Upper lobe of left lung (tissue), 6 donors: ENCODE measurements around the gene CMTM7. TPM values are rescaled to one million over a fixed set of nuclear protein-coding genes. Genes with fewer than 3 reads are reported as not detected.

Source experiments
- ATAC-seq, 2 donors: fragments of 200-7000 bp; cut with Tn5 transposase; one replicate each; pipeline ENCODE4 v1.9.1; 2022; ENCODE audit warnings: mild to moderate bottlenecking in 2 of 2, moderate library complexity in 2 of 2; ENCODE audit not compliant: low FRiP score in 2 of 2
- DNase-seq, 2 donors: peaks; one replicate each; pipeline ENCODE4 v3.0.0-alpha.2; 2019 to 2020
- H3K27ac ChIP-seq, 4 donors: fragments of 200-600 bp; sonication (generic); one replicate each; pipeline ENCODE4 v1.5.1; 2016 to 2019
- H3K27me3 ChIP-seq, 4 donors: fragments of 200-600 bp; sonication (generic); one replicate each; pipeline ENCODE4 v1.5.1; 2017 to 2019
- H3K36me3 ChIP-seq, 4 donors: fragments of 200-600 bp; sonication (generic); one replicate each; pipeline ENCODE4 v1.5.1; 2016 to 2019
- H3K4me1 ChIP-seq, 4 donors: fragments of 200-600 bp; sonication (generic); one replicate each; pipeline ENCODE4 v1.5.1; 2018 to 2019
- H3K4me3 ChIP-seq, 4 donors: fragments of 200-600 bp; sonication (generic); one replicate each; pipeline ENCODE4 v1.5.1; 2017 to 2019; ENCODE audit warnings: mild to moderate bottlenecking in 2 of 4, moderate library complexity in 1 of 4
- H3K9me3 ChIP-seq, 4 donors: fragments of 200-600 bp; sonication (generic); one replicate each; pipeline ENCODE4 v1.5.1; 2018 to 2019
- CTCF ChIP-seq, 6 experiments: fragments of 450-650 bp in 4 of 6; fragments of 200-600 bp in 2 of 6; sonication (generic) in 2 of 6; IDR thresholded peaks; one replicate each; pipeline ENCODE4 v1.5.1; 2016 to 2019; ENCODE audit warnings: antibody characterized with exemption in 6 of 6
- EP300 ChIP-seq, 4 donors: sonication (generic); formaldehyde crosslinking; IDR thresholded peaks; one replicate each; pipeline ENCODE4 v1.5.1; 2017; ENCODE audit warnings: antibody characterized with exemption in 4 of 4, control low read depth in 2 of 4
- POLR2A ChIP-seq, 4 donors: fragments of 450-650 bp; IDR thresholded peaks; one replicate each; pipeline ENCODE4 v1.5.1; 2016 to 2017; ENCODE audit warnings: antibody characterized with exemption in 4 of 4, mild to moderate bottlenecking in 2 of 4
- POLR2AphosphoS5 ChIP-seq, 2 donors: sonication (generic); formaldehyde crosslinking; IDR thresholded peaks; one replicate each; pipeline ENCODE4 v1.5.1; 2017; ENCODE audit warnings: antibody characterized with exemption in 2 of 2
- WGBS, 2 donors: methylation state at CpG; one replicate each; pipeline ENCODE4 v1.1.5; 2017 to 2018; 5-methylcytosine and 5-hydroxymethylcytosine counted together
- total RNA-seq, 6 donors: library from RNA; depleted of rRNA in 4 of 6; stranded (reverse); fragments of >200 nt in 4 of 6; gene quantifications; one replicate each; pipeline versions ENCODE4 v1.1.0 to v1.2.1, GENCODE V29; 2016 to 2021
- donor health status: DM: no; HTN: no; CAD: no; lungs with moderate emphysema.
- donor health status: DM: no; HTN: yes; CAD: no; lungs with severe emphysema.

Gene CMTM7
- total RNA-seq, 6 donors from 2014 or later: 39.4 to 103 (median 49.7) TPM

GRCh38 chr3:32401126-32401525 lies 9.5 kb downstream of the CMTM7 start:
- peak overlapping the region in 3 of 4 donors; percentile 38 to 58 (median 48) for H3K4me3 ChIP-seq
- ATAC-seq (peak in 1 of 2 donors; percentile 2), DNase-seq (peak in 1 of 2 donors; percentile 53)
- H3K4me1 ChIP-seq: peaks cover 60 to 74% (median 68%) of the 10 kb centered on the region in 4 donors
- H3K27me3 ChIP-seq: no peaks in the 10 kb centered on the region
- H3K9me3 ChIP-seq: no peaks in the 10 kb centered on the region
- H3K27ac ChIP-seq: peak overlapping the region; percentile 84 to 95 (median 90)
- no peaks in the 10 kb centered on the region for H3K36me3 ChIP-seq
- 9 to 17% methylated on average over 2 to 11 of the region's 11 CpGs for WGBS, 2 donors
- no peak for TF ChIP-seq POLR2A (IDR thresholded peaks at IDR 0.05)
- no peak for TF ChIP-seq POLR2AphosphoS5 (IDR thresholded peaks at IDR 0.05)
- TF ChIP-seq CTCF (IDR thresholded peaks at IDR 0.05): no peak
- TF ChIP-seq EP300 (IDR thresholded peaks at IDR 0.05): no peak

GRCh38 chr3:32401556-32402081 lies 10.0 kb downstream of the CMTM7 start:
- H3K9me3 ChIP-seq: no peaks in the 10 kb centered on the region
- no peaks in the 10 kb centered on the region for H3K36me3 ChIP-seq
- peaks cover 65 to 79% (median 69%) of the 10 kb centered on the region in 4 donors for H3K4me1 ChIP-seq
- DNase-seq: peak; percentile 83 to 94
- no peaks in the 10 kb centered on the region for H3K27me3 ChIP-seq
- WGBS, 2 donors: 1% methylated on average over 29 to 38 of the region's 41 CpGs
- H3K27ac ChIP-seq: peak overlapping the region; percentile 84 to 95 (median 90)
- TF ChIP-seq EP300 (IDR thresholded peaks at IDR 0.05) (peak in 2 of 4 donors; percentile 45 to 70), POLR2AphosphoS5 (IDR thresholded peaks at IDR 0.05) (peak; percentile 81 to 91), POLR2A (IDR thresholded peaks at IDR 0.05) (peak in 3 of 4 donors; percentile 20 to 69 (median 31)), CTCF (IDR thresholded peaks at IDR 0.05) (peak in 2 of 6 experiments; percentile 29)
- peak; percentile 85 to 89 for ATAC-seq
- peak overlapping the region in 3 of 4 donors; percentile 38 to 58 (median 48) for H3K4me3 ChIP-seq

GRCh38 chr3:32403663-32404062 lies 12.0 kb downstream of the CMTM7 start:
- H3K27me3 ChIP-seq: no peaks in the 10 kb centered on the region
- TF ChIP-seq EP300 (IDR thresholded peaks at IDR 0.05) (no peak), CTCF (IDR thresholded peaks at IDR 0.05) (no peak), POLR2A (IDR thresholded peaks at IDR 0.05) (no peak), POLR2AphosphoS5 (IDR thresholded peaks at IDR 0.05) (no peak)
- no peaks in the 10 kb centered on the region for H3K36me3 ChIP-seq
- H3K27ac ChIP-seq: peak overlapping the region; percentile 84 to 95 (median 90)
- no peak overlapping the region for H3K4me3 ChIP-seq
- DNase-seq: no peak
- ATAC-seq: no peak
- H3K4me1 ChIP-seq: peaks cover 54 to 89% (median 72%) of the 10 kb centered on the region in 4 donors
- 70 to 74% methylated on average over 3 of the region's 3 CpGs for WGBS, 2 donors
- no peaks in the 10 kb centered on the region for H3K9me3 ChIP-seq

GRCh38 chr3:32404714-32405113 lies 13.1 kb downstream of the CMTM7 start:
- Histone ChIP-seq H3K27me3 (no peaks in the 10 kb centered on the region), H3K9me3 (no peaks in the 10 kb centered on the region), H3K4me1 (peaks cover 44 to 88% (median 67%) of the 10 kb centered on the region in 4 donors), H3K4me3 (no peak overlapping the region), H3K27ac (peak overlapping the region in 2 of 4 donors; percentile 22 to 87), H3K36me3 (no peaks in the 10 kb centered on the region)
- TF ChIP-seq POLR2A (IDR thresholded peaks at IDR 0.05): no peak
- no peak for TF ChIP-seq CTCF (IDR thresholded peaks at IDR 0.05)
- TF ChIP-seq POLR2AphosphoS5 (IDR thresholded peaks at IDR 0.05): no peak
- no peak for TF ChIP-seq EP300 (IDR thresholded peaks at IDR 0.05)
- DNase-seq: no peak
- ATAC-seq: no peak
- 71 to 86% methylated on average over 1 of the region's 1 CpG for WGBS, 2 donors

- ATAC-seq (no peak), DNase-seq (no peak)
- Histone ChIP-seq H3K4me3 (no peak overlapping the region), H3K4me1 (peaks cover 44 to 88% (median 67%) of the 10 kb centered on the region in 4 donors), H3K27me3 (no peaks in the 10 kb centered on the region), H3K36me3 (no peaks in the 10 kb centered on the region), H3K9me3 (no peaks in the 10 kb centered on the region), H3K27ac (peak overlapping the region in 3 of 4 donors; percentile 56 to 87 (median 68))
- TF ChIP-seq POLR2A (IDR thresholded peaks at IDR 0.05) (no peak), EP300 (IDR thresholded peaks at IDR 0.05) (no peak), POLR2AphosphoS5 (IDR thresholded peaks at IDR 0.05) (no peak), CTCF (IDR thresholded peaks at IDR 0.05) (no peak)
- 53 to 55% methylated on average over 2 of the region's 2 CpGs for WGBS, 2 donors
Observed at GRCh38 chr3:32405155-32405554, 13.5 kb downstream of the CMTM7 start.
